Activated B cell treated with CpG ODN at 0.5 μM for 24 hours (primary cell): ENCODE results near the gene POU2F1. TPM values are rescaled to one million over a fixed set of nuclear protein-coding genes. Genes with fewer than 3 reads are reported as not detected.

Experiments
- ATAC-seq: fragments of 200-7000 bp; cut with Tn5 transposase; one replicate; pipeline ENCODE4 v1.10.0; 2021; ENCODE audit warnings: low read depth, mild to moderate bottlenecking, moderate library complexity
- CTCF ChIA-PET: fragments of 350-600 bp; sonication (Branson Sonifier 250); formaldehyde crosslinking; loops from one replicate; lab custom pipeline; 2021; ENCODE audit warnings: antibody characterized with exemption; lab: Charles Lee
- POLR2A ChIA-PET: fragments of 350-600 bp; sonication (Branson Sonifier 250); formaldehyde crosslinking; loops from one replicate; lab custom pipeline; 2021; ENCODE audit warnings: antibody characterized with exemption; lab: Charles Lee
- DNase-seq: peaks from one replicate; pipeline ENCODE4 v3.0.0; 2022
- H3K27ac Mint-ChIP-seq: one replicate; pipeline ENCODE4 v1.8.0; 2020; ENCODE audit warnings: mixed read lengths
- H3K27me3 Mint-ChIP-seq: one replicate; pipeline ENCODE4 v1.8.0; 2021; ENCODE audit warnings: mixed read lengths
- H3K36me3 Mint-ChIP-seq: one replicate; pipeline ENCODE4 v1.8.0; 2021; ENCODE audit warnings: low read depth, mixed read lengths
- H3K4me1 Mint-ChIP-seq: one replicate; pipeline ENCODE4 v1.8.0; 2021; ENCODE audit warnings: mixed read lengths
- H3K4me3 Mint-ChIP-seq: one replicate; pipeline ENCODE4 v1.8.0; 2020; ENCODE audit warnings: mild to moderate bottlenecking, mixed read lengths
- H3K9me3 Mint-ChIP-seq: one replicate; pipeline ENCODE4 v1.8.0; 2020; ENCODE audit warnings: mixed read lengths
- intact Hi-C: fragments of 100-400 bp; cut with micrococcal nuclease; formaldehyde crosslinking; loops from one replicate; pipeline ENCODE4 v1.15.1; 2024
- total RNA-seq: library from RNA; stranded (reverse); gene quantifications from 2 replicates; pipeline ENCODE4 v1.2.3, GENCODE V29; 2022
- TF ChIP-seq, protein P1 (sequence below): fragments of 200-600 bp; IDR thresholded peaks from one replicate; pipeline ENCODE4 v1.8.0; 2022; ENCODE audit warnings: antibody characterized with exemption, mild to moderate bottlenecking

Gene POU2F1
- total RNA-seq, 1 donor from 2014 or later: 35.5 TPM

DNA sequence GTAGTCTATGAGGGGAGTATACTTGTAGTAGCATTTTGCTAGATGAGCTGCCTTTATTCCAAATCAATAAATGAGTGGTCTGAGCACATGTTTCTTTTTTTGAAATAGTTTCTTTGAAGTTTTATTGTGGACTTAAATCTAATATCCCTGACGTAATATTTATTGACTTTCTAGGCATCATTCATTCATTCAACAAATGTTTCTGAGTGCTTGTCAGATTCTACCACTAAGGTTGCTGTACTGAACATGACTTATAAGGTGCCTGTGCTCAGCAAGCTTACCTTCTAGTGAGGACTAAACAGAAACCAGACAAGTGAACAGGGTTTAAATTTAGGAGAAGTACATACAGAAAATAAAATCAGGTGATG is 68.4 kb downstream of the POU2F1 start:
- POLR2A ChIA-PET: no interaction called here
- H3K9me3 Mint-ChIP-seq: no peaks in the 10 kb centered on the region
- no peak overlapping the region for H3K27ac Mint-ChIP-seq
- H3K27me3 Mint-ChIP-seq: no peaks in the 10 kb centered on the region
- no peak overlapping the region for H3K4me3 Mint-ChIP-seq
- H3K36me3 Mint-ChIP-seq: no peaks in the 10 kb centered on the region
- CTCF ChIA-PET: no interaction called here
- H3K4me1 Mint-ChIP-seq: peaks cover 32% of the 10 kb centered on the region
- DNase-seq (no peak), ATAC-seq (no peak)
- intact Hi-C loops: no loop called here
- TF ChIP-seq, protein P1, sequence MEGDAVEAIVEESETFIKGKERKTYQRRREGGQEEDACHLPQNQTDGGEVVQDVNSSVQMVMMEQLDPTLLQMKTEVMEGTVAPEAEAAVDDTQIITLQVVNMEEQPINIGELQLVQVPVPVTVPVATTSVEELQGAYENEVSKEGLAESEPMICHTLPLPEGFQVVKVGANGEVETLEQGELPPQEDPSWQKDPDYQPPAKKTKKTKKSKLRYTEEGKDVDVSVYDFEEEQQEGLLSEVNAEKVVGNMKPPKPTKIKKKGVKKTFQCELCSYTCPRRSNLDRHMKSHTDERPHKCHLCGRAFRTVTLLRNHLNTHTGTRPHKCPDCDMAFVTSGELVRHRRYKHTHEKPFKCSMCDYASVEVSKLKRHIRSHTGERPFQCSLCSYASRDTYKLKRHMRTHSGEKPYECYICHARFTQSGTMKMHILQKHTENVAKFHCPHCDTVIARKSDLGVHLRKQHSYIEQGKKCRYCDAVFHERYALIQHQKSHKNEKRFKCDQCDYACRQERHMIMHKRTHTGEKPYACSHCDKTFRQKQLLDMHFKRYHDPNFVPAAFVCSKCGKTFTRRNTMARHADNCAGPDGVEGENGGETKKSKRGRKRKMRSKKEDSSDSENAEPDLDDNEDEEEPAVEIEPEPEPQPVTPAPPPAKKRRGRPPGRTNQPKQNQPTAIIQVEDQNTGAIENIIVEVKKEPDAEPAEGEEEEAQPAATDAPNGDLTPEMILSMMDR: no peak

DNA sequence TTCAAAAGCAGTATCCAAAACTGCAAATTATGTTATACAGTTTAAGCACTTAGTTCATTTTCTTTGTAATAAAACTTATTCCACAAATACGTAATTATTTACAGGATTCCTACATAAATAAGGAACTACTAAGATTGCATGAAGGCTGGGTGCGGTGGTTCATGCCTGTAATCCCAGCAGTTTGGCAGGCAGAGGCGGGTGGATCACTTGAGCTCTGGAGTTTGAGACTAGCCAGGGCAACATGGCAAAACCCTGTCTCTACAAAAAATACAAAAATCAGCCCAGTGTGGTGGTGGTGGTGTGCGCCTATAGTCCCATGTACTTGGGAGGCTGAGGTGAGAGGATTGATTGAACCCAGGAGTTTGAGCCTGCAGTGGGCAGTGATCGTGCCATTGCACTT is 69.3 kb downstream of the POU2F1 start:
- POLR2A ChIA-PET: no interaction called here
- intact Hi-C loops: no loop called here
- Mint-ChIP-seq H3K27me3 (no peaks in the 10 kb centered on the region), H3K4me3 (no peak overlapping the region), H3K4me1 (peaks cover 38% of the 10 kb centered on the region), H3K36me3 (no peaks in the 10 kb centered on the region), H3K27ac (no peak overlapping the region), H3K9me3 (peaks cover 4% of the 10 kb centered on the region)
- DNase-seq (no peak), ATAC-seq (no peak)
- CTCF ChIA-PET: no interaction called here
- TF ChIP-seq, protein P1: no peak

DNA sequence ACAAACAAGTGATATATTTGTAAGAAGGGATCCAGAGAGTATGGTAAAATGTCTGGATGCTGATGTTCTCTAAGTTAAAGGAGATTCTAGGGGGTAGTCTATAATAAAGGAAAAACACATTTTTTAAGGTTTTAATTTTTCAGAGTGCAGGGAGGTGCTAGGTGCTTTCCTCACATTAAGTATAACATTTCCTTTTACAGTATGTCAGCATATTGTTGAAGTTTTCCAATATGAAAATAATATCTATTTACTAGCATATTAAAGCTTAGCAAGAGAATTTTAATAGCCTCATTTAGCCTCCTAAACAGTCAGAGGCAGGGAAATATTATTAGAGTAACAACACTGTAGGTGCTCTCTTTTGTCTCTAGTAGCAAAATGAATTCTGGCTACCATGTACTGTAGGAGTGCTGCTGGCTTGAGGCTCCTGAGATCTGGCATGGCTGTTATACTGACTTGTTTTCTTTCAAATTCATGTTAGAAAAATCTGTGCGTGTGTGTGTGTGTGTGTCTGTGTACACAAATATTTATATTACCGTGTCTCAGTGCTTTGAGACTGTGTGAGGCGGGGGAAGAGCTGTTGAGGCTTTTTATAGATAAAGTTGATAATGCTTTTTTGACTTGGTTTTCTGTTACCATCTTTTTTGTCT is 71.0 kb downstream of the POU2F1 start:
- TF ChIP-seq, protein P1: no peak
- intact Hi-C loops: loop anchor here (2.0 kb wide), 1 partner anchor 15 kb away; no protein-coding TSS in a partner anchor
- H3K27ac Mint-ChIP-seq: no peak overlapping the region

DNA sequence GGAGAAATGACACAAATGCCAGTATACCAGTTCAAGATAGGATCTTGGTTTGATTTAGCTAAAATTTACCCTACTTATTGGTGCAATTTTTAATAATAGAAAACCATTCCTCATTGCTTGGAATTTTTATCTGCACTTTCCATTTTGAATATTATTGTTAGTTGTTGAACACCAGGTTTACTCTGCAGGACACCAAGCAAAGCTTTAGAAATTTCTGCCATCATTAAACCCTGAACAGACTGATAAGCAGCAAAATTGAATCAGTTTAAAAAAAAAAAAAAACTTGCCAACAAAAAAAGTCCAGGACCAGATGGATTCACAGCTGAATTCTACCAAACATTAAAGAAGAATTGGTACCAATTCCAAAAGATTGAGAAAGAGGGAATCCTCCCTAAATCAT is 71.5 kb downstream of the POU2F1 start:
- POLR2A ChIA-PET: interaction anchor here (0.5 kb wide), 1 partner anchor 164 kb away, joined by 6 read pairs; no protein-coding TSS in a partner anchor
- H3K27me3 Mint-ChIP-seq: no peaks in the 10 kb centered on the region
- TF ChIP-seq, protein P1: no peak
- H3K36me3 Mint-ChIP-seq: no peaks in the 10 kb centered on the region
- peaks cover 4% of the 10 kb centered on the region for H3K9me3 Mint-ChIP-seq
- peaks cover 36% of the 10 kb centered on the region for H3K4me1 Mint-ChIP-seq
- CTCF ChIA-PET: interaction anchor here (1.2 to 1.8 kb wide), 2 partner anchors 24 to 50 kb away, joined by 3 to 4 read pairs; no protein-coding TSS in a partner anchor
- no peak for ATAC-seq
- no peak for DNase-seq
- no peak overlapping the region for H3K4me3 Mint-ChIP-seq
- no peak overlapping the region for H3K27ac Mint-ChIP-seq
- intact Hi-C loops: loop anchor here (2.0 kb wide), 1 partner anchor 15 kb away; no protein-coding TSS in a partner anchor

More for the DNA sequence above, 71.0 kb downstream of the POU2F1 start:
- H3K9me3 Mint-ChIP-seq: peaks cover 4% of the 10 kb centered on the region
- H3K27me3 Mint-ChIP-seq: no peaks in the 10 kb centered on the region
- peaks cover 37% of the 10 kb centered on the region for H3K4me1 Mint-ChIP-seq
- H3K4me3 Mint-ChIP-seq: no peak overlapping the region
- ATAC-seq (no peak), DNase-seq (no peak)
- H3K36me3 Mint-ChIP-seq: no peaks in the 10 kb centered on the region
- ChIA-PET POLR2A (interaction anchor here (0.5 kb wide), 1 partner anchor 164 kb away, joined by 6 read pairs; no protein-coding TSS in a partner anchor), CTCF (interaction anchor here (1.2 to 1.8 kb wide), 2 partner anchors 23 to 51 kb away, joined by 3 to 4 read pairs; no protein-coding TSS in a partner anchor)

DNA sequence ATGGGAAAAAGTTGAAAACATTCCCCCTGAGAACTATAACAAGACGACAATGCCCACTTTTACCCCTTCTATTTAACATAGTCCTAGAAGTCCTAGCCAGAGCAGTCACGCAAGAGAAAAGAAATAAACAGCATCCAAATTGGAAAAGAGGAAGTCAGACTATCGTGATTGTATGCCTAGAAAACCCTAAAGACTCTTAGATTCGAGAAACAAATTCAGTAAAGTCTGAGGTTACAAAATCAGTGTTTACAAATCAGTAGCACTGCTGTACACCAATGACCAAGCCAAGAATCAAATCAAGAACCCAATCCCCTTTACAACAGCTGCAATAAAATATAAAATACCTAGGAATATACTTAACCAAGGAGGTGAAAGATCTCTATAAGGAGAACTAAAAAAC is 72.4 kb downstream of the POU2F1 start:
- POLR2A ChIA-PET: no interaction called here
- Mint-ChIP-seq H3K4me3 (no peak overlapping the region), H3K27me3 (no peaks in the 10 kb centered on the region), H3K36me3 (no peaks in the 10 kb centered on the region), H3K4me1 (peaks cover 32% of the 10 kb centered on the region), H3K27ac (no peak overlapping the region), H3K9me3 (peaks cover 4% of the 10 kb centered on the region)
- TF ChIP-seq, protein P1: no peak
- intact Hi-C loops: loop anchor here (2.0 kb wide), 1 partner anchor 16 kb away; no protein-coding TSS in a partner anchor
- CTCF ChIA-PET: no interaction called here
- ATAC-seq (no peak), DNase-seq (no peak)
